ENCODE data around the gene PPP1R13L.
A peak's percentile ranks its signal among the peaks of the same experiment; 100 is the strongest.

The PPP1R13L gene

GRCh38 chr19:45443462-45444317, 38.8 kb upstream of the PPP1R13L start:
- H3K9me3 ChIP-seq (ENCODE audit: control insufficient read depth, insufficient read depth, low read depth, low read length), result no peaks in the 10 kb centered on the region
- peak overlapping the region; percentile 27 for H3K4me3 ChIP-seq (ENCODE audit: low read depth, low read length)
- H3K4me1 ChIP-seq (ENCODE audit: control insufficient read depth, insufficient read depth, low read length), result 0 out of 2 replicates have a peak, but pooled peaks cover 5% of the 10 kb centered on the region
- no peaks in the 10 kb centered on the region for H3K36me3 ChIP-seq (ENCODE audit: control insufficient read depth in 2 of 2, insufficient read depth in 1 of 2, low read length in 2 of 2)
- POLR2A ChIA-PET, result interaction anchor here (0.9 to 1.0 kb wide), 2 partner anchors 24 to 26 kb away, joined by 3 to 5 read pairs; partner anchors contain the start of gene FOSB
- no peak overlapping the region; the same call in 1 of the 2 replicates for H3K27ac ChIP-seq (ENCODE audit: extremely low read depth, low read depth, low read length)
- CTCF ChIA-PET, result interaction anchor here (0.5 to 1.2 kb wide), 3 partner anchors 20 to 99 kb away, joined by 3 to 7 read pairs (median 3); partner anchors contain the start of gene ERCC1
- TF ChIP-seq ZNF473 (tag by site-specific recombination; IDR thresholded peaks at IDR 0.05), result no peak
- TF ChIP-seq ZSCAN4 (tag by site-specific recombination; IDR thresholded peaks at IDR 0.05), result no peak
- TF ChIP-seq ZNF292 (tag by site-specific recombination; IDR thresholded peaks at IDR 0.05; ENCODE audit: borderline replicate concordance, low read depth), result no peak
- TF ChIP-seq KLF8 (tag by site-specific recombination; IDR thresholded peaks at IDR 0.05), result peak; percentile 91
- TF ChIP-seq BCL6B (tag by site-specific recombination; IDR thresholded peaks at IDR 0.05), result no peak
- no peak for TF ChIP-seq ZNF585B (tag by site-specific recombination; IDR thresholded peaks at IDR 0.05)
- TF ChIP-seq ZBTB48 (tag by site-specific recombination; IDR thresholded peaks at IDR 0.05), result peak; percentile 75; the same call in 1 of the 2 replicates
- no peak for TF ChIP-seq ZNF48 (tag by site-specific recombination; IDR thresholded peaks at IDR 0.05)
- TF ChIP-seq ZNF549 (tag by site-specific recombination; IDR thresholded peaks at IDR 0.05), result no peak
- TF ChIP-seq ZNF24 (tag by site-specific recombination; IDR thresholded peaks at IDR 0.05), result no peak
- peak; percentile 100 for TF ChIP-seq IKZF3 (tag by site-specific recombination; IDR thresholded peaks at IDR 0.05)
- no peak for TF ChIP-seq ZNF670 (tag by site-specific recombination; IDR thresholded peaks at IDR 0.05; ENCODE audit: low read depth)
- peak; percentile 90 for TF ChIP-seq ZNF366 (tag by site-specific recombination; conservative IDR thresholded peaks at IDR 0.05)
- TF ChIP-seq ZNF132 (tag by site-specific recombination; IDR thresholded peaks at IDR 0.05; ENCODE audit: borderline replicate concordance), result no peak
- TF ChIP-seq AEBP2 (tag by site-specific recombination; IDR thresholded peaks at IDR 0.05; ENCODE audit: borderline replicate concordance), result no peak
- TF ChIP-seq ZNF26 (tag by site-specific recombination; IDR thresholded peaks at IDR 0.05), result no peak
- TF ChIP-seq PRDM10 (tag by site-specific recombination; IDR thresholded peaks at IDR 0.05), result peak; percentile 96
- TF ChIP-seq ZNF398 (tag by site-specific recombination; IDR thresholded peaks at IDR 0.05), result peak; percentile 93
- TF ChIP-seq ZNF19 (tag by site-specific recombination; IDR thresholded peaks at IDR 0.05; ENCODE audit: low read depth), result no peak
- no peak for TF ChIP-seq ZNF2 (tag by site-specific recombination; IDR thresholded peaks at IDR 0.05)
- TF ChIP-seq ZXDB (tag by site-specific recombination; IDR thresholded peaks at IDR 0.05), result peak; percentile 78
- no peak for TF ChIP-seq SETDB1 (IDR thresholded peaks at IDR 0.05; ENCODE audit: insufficient read length, low read length)

Measured in HEK293 (cell line).